GM18505 (cell line): ENCODE results near the gene RNF166.

Experiments used
- ATAC-seq: cut with Tn5 transposase; IDR thresholded peaks from one replicate; pipeline ENCODE4 v1.9.1; 2021; ENCODE audit not compliant: unreplicated experiment
- POLR2A ChIP-seq: IDR thresholded peaks from 4 replicates; pipeline ENCODE4 v1.6.1; 2011; ENCODE audit warnings: borderline replicate concordance; ENCODE audit not compliant: insufficient read depth, insufficient read length; ENCODE audit errors: extremely low read depth

Gene RNF166

GRCh38 chr16:88744577-88745521 is 38.6 kb upstream of the RNF166 start:
- TF ChIP-seq POLR2A: no peak
- ATAC-seq: peak; percentile 1

GRCh38 chr16:88743693-88744576 is 37.7 kb upstream of the RNF166 start:
- ATAC-seq: no peak
- no peak for TF ChIP-seq POLR2A

GRCh38 chr16:88742896-88743605 is 36.8 kb upstream of the RNF166 start:
- no peak for TF ChIP-seq POLR2A
- ATAC-seq: no peak

- TF ChIP-seq POLR2A: no peak
- ATAC-seq: no peak
Observed at GRCh38 chr16:88741368-88741767, 35.2 kb upstream of the RNF166 start.

- ATAC-seq: no peak
- no peak for TF ChIP-seq POLR2A
Observed at GRCh38 chr16:88740727-88741055, 34.5 kb upstream of the RNF166 start.

GRCh38 chr16:88739977-88740726 is 33.9 kb upstream of the RNF166 start:
- ATAC-seq: no peak
- no peak for TF ChIP-seq POLR2A

GRCh38 chr16:88739139-88739976 is 33.1 kb upstream of the RNF166 start:
- ATAC-seq: no peak
- TF ChIP-seq POLR2A: no peak

GRCh38 chr16:88738151-88739084 is 32.2 kb upstream of the RNF166 start:
- ATAC-seq: no peak
- TF ChIP-seq POLR2A: no peak

GRCh38 chr16:88737298-88738150 is 31.3 kb upstream of the RNF166 start:
- no peak for TF ChIP-seq POLR2A
- peak; percentile 46 for ATAC-seq

GRCh38 chr16:88736496-88736895 is 30.3 kb upstream of the RNF166 start:
- ATAC-seq: no peak
- no peak for TF ChIP-seq POLR2A
